NK-92 treated with Interleukin-12 subunit alpha and Interleukin-12 subunit beta, amount 100 ng/mL, for 24 hours (cell line): Measurements from ENCODE around the gene CCDC73.
"Not testable (repeated sequence)": the region's sequence is repeated elsewhere in the genome, so short reads cannot be mapped to it uniquely, and the experiment has no call there.

Source experiments
- DNase-seq: peaks from one replicate; lab custom pipeline; 2025; lab: John Stamatoyannopoulos, UW

CCDC73 gene

GRCh38 chr11:32705309-32706033, 89.0 kb downstream of the CCDC73 start:
- no peak for DNase-seq

DNA sequence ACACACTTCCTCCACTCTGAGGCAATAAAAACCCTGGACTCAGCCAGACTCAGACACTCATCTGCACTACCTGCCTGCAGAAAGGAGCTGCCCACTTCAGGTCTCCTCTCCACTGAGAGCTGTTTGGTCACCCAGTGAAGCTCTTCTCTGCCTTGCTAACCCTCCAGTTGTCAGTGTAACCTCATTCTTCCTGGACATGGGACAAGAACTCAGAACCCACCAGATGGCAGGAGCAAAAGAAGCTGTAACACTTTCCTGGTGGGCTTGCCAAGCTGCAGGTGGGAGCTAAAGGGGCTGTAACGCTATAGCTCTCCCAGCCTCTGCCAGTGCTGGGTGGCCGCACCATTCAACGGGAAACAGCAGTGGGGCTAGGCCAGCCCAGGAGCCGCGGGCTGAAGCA, 89.7 kb downstream of the CCDC73 start:
- no peak for DNase-seq

- DNase-seq = no peak
These were observed 90.2 kb downstream of the CCDC73 start for GRCh38 chr11:32704261-32704660.

GRCh38 chr11:32701616-32702015, 92.8 kb downstream of the CCDC73 start:
- no peak for DNase-seq

DNA sequence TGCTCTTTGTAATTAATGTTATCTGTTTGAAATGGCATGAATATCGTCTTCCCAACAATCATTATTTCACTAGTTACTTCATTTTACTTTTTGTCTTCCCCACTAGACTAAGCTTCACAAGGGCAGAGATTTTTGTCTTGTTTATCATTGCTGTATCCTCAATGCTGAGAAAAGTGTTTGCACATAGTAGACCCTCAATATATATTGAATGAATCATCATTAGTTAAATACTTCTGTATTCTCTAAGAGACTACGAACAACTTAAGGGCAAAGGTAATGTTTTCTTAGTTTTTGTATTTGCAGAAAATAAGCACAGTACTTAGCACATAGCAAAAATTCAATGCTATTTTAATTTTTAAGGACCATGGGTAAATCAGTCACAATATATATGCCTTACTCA, 95.9 kb downstream of the CCDC73 start:
- DNase-seq = no peak

GRCh38 chr11:32671051-32671450, 123.4 kb downstream of the CCDC73 start:
- DNase-seq = no peak

DNA sequence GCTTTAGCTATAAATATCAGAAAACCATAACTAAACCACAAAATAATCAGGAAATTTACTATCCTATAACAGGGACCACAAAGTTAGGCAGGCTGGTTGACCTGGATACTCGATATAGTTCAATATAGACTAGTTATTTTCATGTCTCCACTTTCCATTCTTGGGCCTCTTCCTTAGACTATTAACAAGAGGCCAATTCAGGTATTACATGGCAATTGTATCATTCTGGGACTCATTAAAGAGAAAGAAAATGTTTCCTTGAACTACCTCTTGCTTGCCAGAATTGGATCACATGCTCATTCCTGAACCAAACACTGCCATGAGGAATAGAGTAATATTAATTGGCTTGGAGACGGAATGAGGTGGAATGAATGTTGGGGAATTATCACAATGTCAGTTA, 134.8 kb downstream of the CCDC73 start:
- DNase-seq = no peak

GRCh38 chr11:32658639-32659406, 135.6 kb downstream of the CCDC73 start:
- DNase-seq = no peak

GRCh38 chr11:32643526-32643925, 150.9 kb downstream of the CCDC73 start:
- DNase-seq = no peak

DNA sequence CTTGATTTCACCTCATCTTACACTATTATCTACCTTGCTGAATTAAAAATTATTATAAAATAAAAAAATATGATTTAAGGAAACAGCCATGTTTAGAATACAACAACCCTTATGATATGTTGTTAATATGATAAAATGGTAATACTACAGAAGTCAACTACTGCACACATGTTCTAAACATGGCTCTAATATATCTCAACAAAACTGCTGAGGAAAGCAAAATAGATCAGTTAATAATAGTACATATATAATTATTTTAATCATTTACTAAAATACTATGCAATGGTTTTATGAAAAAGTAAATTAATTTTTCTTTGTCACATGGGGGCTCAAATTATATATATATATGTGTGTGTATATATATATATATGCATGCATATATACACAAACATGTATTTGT, 153.1 kb downstream of the CCDC73 start:
- DNase-seq = no peak

DNA sequence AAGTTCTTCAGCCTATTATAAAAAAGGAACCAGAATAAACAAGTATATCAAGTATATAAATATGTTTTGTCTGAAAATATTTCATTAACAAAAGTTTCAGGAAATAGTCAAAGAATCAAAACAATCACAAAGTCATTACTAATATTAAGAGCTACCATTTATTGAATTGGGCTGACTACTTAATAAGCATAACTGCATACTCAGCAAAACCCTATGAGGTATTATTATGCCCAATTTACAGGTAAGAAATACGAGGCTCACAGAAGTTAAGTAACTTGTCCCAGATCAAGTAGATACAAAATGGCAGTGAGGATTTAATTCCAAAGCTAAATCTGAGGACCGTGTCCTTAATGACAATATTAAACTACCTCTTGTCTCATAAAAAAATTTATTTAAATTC, 158.6 kb downstream of the CCDC73 start:
- no peak for DNase-seq

DNA sequence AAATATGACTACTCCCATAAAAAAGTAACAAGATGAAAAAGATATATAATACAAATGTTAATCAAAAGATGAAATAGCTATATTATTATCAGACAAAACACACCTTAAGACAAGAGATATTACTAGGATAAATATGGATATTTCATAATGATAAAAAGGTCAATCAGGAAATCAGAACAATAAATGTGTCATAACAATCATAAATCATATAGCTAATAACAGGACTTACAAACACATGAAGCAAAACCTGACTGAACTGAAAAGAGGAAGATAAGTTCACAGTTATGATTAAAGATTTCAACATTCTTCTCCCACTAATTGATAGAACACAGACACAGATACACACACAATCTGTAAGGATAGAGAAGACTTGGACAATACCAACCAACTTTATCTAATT, 163.6 kb downstream of the CCDC73 start:
- no peak for DNase-seq

- no peak for DNase-seq
These were observed 177.6 kb downstream of the CCDC73 start for GRCh38 chr11:32616903-32617302.

DNA sequence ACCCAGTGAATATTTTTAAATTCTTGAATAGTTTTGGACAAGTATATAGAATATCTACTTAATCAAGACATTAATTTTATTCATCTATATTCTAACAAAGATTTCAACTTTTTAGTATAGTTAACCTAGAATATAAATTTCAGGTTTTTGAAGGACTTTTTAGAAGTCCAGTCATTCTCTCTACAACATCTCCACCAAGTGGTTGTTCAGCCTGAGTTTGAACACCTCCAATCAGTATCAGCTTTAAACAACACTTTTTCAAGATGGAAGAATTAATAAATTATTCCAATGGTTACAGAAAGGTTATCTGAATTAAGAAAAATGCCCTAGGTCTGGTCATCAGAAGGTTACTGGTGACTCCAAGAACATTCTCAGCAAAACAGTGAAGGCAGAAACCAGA, 179.0 kb downstream of the CCDC73 start:
- no peak for DNase-seq

DNA sequence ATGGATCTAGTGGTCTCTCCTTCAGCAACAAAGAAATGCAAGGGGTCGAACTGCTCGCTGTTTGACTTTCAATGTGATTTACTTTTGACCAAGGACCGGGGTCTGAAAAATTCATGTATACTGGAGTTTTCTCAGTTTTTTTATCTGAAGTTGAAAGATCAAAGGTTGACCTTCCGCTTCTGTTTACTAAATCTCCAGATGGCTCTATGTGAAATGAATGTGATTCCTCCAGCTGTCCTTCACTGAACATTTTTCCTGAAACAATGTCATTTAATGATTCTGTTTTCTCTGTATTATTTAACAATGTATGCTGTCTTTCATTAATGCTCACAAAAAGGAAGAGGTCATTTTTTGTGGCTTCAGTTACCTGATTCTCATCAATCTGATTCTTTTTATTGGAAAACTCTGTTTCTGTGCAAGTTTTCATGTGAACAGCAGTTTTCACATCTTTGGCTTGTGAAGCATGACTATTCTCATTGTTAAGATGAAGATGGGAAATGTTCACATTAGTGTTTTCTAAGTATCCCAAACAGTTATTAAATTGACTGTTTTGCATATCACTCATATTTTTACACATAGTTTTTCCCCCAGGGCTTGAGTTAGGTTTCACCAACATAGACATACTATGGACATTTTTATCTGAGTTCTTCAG, 180.8 kb downstream of the CCDC73 start:
- no peak for DNase-seq

GRCh38 chr11:32610797-32611352, 183.6 kb downstream of the CCDC73 start:
- DNase-seq = no peak

DNA sequence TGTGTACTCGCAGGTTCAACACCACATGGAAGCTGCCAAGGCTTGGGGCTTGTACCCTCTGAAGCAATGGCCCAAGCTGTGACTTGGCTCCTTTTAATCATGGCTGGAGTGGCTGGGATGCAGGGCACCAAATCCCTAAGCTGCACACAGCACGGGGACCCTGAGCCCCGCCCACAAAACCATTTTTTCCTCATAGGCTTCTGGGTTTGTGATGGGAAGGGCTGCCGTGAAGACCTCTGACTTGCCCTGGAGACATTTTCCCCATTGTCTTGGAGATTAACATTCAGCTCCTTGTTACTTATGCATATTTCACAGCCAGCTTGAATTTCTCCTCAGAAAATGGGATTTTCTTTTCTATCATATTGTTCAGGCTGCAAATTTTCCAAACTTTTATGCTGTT, 185.6 kb downstream of the CCDC73 start:
- DNase-seq = not testable (repeated sequence)

GRCh38 chr11:32606220-32606619, 188.2 kb downstream of the CCDC73 start:
- DNase-seq = no peak

GRCh38 chr11:32602657-32603415, 191.6 kb downstream of the CCDC73 start:
- DNase-seq = no peak

DNA sequence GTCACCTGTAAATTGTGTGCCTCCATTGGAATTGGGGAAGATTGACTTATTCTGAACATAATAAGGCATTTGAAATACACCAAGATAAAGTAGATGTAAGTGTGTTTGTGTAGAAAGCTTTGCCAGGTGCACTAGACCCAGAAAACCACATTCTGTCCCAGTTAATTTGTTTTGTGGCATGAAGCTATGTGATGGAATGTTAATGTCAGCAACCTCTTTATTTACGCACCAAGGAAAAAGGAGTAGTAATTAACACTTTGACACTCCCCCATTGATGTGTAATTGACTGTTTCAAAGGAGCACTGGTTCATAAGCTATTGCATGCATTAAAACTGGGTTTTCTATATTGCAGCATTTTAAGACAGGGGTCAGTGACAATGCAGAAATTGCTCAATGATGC, 196.5 kb downstream of the CCDC73 start:
- DNase-seq = no peak

DNA sequence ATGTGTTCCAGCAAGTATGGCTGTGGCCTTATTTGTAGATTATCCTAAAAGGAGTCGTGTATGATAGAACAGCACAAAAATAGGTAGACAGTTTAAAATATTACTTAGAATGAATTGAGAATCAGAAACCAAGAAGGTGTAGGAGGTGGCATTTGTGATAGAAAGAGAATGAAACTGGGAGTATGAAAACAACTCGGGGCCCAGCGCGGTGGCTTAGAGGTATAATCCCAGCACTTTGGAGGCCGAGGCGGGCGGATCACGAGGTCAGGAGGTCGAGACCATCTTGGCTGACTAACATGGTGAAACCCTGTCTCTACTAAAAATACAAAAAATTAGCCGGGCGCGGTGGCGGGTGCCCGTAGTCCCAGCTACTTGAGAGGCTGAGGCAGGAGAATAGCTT, 198.3 kb downstream of the CCDC73 start:
- DNase-seq = not testable (repeated sequence)

- no peak for DNase-seq
These were observed 200.2 kb downstream of the CCDC73 start for GRCh38 chr11:32594272-32594671.
